Common myeloid progenitor, CD34-positive (primary cell): ENCODE measurements around the gene ITIH3.
A peak's percentile ranks its signal among the peaks of the same experiment; 100 is the strongest.

Experiments used
- CTCF ChIA-PET: fragments of 350-600 bp; sonication (Branson Sonifier 250); formaldehyde crosslinking; loops from one replicate; lab custom pipeline; 2021; ENCODE audit warnings: antibody characterized with exemption; lab: Charles Lee
- POLR2A ChIA-PET: fragments of 350-600 bp; sonication (Branson Sonifier 250); formaldehyde crosslinking; loops from one replicate; lab custom pipeline; 2021; ENCODE audit warnings: antibody characterized with exemption; lab: Charles Lee
- DNase-seq, 3 donors: peaks; one replicate each; pipeline versions ENCODE4 v3.0.0 to v3.0.0-alpha.2; 2013
- H3K27ac ChIP-seq, 2 experiments: 1 replicate in 1 of 2; 2 replicates in 1 of 2; pipeline ENCODE4 v1.7.0; 2013; ENCODE audit warnings: inconsistent platforms in 2 of 2, low read length in 2 of 2, mild to moderate bottlenecking in 2 of 2, low read depth in 1 of 2, moderate library complexity in 1 of 2; ENCODE audit not compliant: severe bottlenecking in 2 of 2, insufficient read depth in 1 of 2, poor library complexity in 1 of 2
- H3K27me3 ChIP-seq, 5 experiments: replicated peaks in 2 of 5; 1 replicate in 3 of 5; 2 replicates in 2 of 5; pipeline versions ENCODE4 v1.6.1 to v1.7.0; 2013; ENCODE audit warnings: low read length in 4 of 5, mild to moderate bottlenecking in 2 of 5, moderate library complexity in 2 of 5, inconsistent platforms in 1 of 5; ENCODE audit not compliant: insufficient read depth in 5 of 5, control insufficient read depth in 4 of 5
- H3K36me3 ChIP-seq, 4 experiments: 1 replicate in 2 of 4; 2 replicates in 2 of 4; pipeline versions ENCODE4 v1.6.1 to v1.7.0; 2013; ENCODE audit warnings: low read length in 3 of 4, control low read depth in 1 of 4, mild to moderate bottlenecking in 1 of 4; ENCODE audit not compliant: control insufficient read depth in 4 of 4, insufficient read depth in 4 of 4
- H3K4me1 ChIP-seq, 4 experiments: 1 replicate in 3 of 4; 2 replicates in 1 of 4; pipeline versions ENCODE4 v1.6.1 to v1.7.1; 2013; ENCODE audit warnings: low read length in 3 of 4, mild to moderate bottlenecking in 3 of 4, control low read depth in 1 of 4, inconsistent platforms in 1 of 4, moderate library complexity in 1 of 4; ENCODE audit not compliant: control insufficient read depth in 4 of 4, insufficient read depth in 4 of 4; ENCODE audit errors: control extremely low read depth in 1 of 4
- H3K4me3 ChIP-seq, 7 experiments: 1 replicate in 4 of 7; 2 replicates in 3 of 7; pipeline versions ENCODE4 v1.5.1 to v1.7.0; 2013; ENCODE audit warnings: mild to moderate bottlenecking in 7 of 7, low read length in 6 of 7, moderate library complexity in 6 of 7, inconsistent platforms in 2 of 7, low read depth in 2 of 7, control low read depth in 1 of 7; ENCODE audit not compliant: insufficient read depth in 4 of 7, control insufficient read depth in 1 of 7; ENCODE audit errors: extremely low read depth in 1 of 7
- H3K9me3 ChIP-seq, 5 experiments: 1 replicate in 4 of 5; 2 replicates in 1 of 5; pipeline versions ENCODE4 v1.6.1 to v1.7.1; 2013; ENCODE audit warnings: low read length in 4 of 5, mild to moderate bottlenecking in 2 of 5, inconsistent platforms in 1 of 5, low read depth in 1 of 5, moderate library complexity in 1 of 5; ENCODE audit not compliant: control insufficient read depth in 4 of 5, insufficient read depth in 2 of 5; ENCODE audit errors: control extremely low read depth in 1 of 5
- WGBS: methylation state at CpG from one replicate; pipeline ENCODE4 v1.1.5; 2013; ENCODE audit not compliant: insufficient coverage; 5-methylcytosine and 5-hydroxymethylcytosine counted together

Gene ITIH3

DNA sequence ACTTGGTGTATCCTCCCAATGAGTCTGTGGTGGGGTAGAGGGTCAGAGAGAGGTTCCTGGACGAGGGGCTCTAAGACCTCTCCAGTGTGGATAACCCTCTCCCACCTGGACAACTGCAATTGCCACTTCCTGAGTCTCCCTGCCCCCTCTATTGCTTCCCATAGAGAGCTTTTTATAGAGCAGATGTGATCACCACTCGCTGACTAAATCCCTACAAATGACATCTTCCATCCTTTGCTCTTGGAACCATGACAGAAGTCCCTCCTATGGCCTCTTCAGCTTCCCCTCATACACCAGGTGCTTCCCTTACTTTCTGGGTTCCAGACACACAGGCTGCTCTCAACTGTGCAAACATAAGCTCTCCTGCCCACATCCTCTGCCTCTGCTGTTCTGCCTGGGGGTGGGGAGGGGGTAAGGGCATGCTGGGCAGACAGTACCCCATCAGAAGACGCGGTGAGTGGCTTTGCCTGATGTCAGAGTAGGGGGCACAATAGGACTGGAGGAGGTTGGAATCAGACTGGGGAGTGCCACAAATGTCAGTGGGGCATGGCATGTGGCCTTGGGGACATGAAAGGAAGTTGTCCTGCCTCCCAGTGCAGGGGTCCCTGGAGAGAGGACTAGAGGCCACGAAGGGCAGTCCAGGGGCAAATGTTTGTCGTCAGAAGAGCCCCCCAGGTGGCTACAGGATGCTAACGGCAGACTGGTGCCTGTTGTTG, 15.2 kb downstream of the ITIH3 start:
- CTCF ChIA-PET, result interaction anchor here (1.0 to 1.7 kb wide), 5 partner anchors 9 to 34 kb away, joined by 3 to 5 read pairs (median 3); no protein-coding TSS in a partner anchor
- peak; percentile 39 to 96 (median 92) for DNase-seq
- Histone ChIP-seq H3K4me1 (peaks cover 0 to 13% (median 10%) of the 10 kb centered on the region in 4 experiments), H3K27me3 (no peaks in the 10 kb centered on the region), H3K27ac (peak overlapping the region in 1 of 2 experiments; percentile 6), H3K4me3 (no peak overlapping the region), H3K36me3 (no peaks in the 10 kb centered on the region), H3K9me3 (no peaks in the 10 kb centered on the region)
- WGBS, result 51% methylated on average over 7 of the region's 7 CpGs
- POLR2A ChIA-PET, result no interaction called here

DNA sequence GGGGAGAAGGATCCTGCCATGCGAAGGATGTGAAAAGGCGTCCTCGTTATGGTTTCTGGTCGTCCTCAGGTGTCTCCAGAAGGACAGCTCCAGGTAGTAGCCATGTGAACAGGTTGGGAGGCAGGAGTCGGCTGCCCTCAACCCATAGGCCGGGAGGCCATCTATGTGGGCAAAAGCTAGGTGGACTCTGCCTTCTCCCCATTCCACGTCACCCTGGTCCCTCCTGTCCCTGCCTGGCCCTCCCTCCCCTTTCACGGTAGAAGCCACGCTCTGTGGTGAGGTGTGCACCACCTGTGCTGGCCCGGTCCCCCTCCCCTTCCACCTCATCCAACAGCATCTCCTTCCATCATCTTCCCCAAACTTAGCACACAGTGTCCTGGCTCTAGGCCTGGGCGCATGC, 16.3 kb downstream of the ITIH3 start:
- Histone ChIP-seq H3K9me3 (no peaks in the 10 kb centered on the region), H3K4me1 (peaks cover 0 to 13% (median 10%) of the 10 kb centered on the region in 4 experiments), H3K27me3 (no peaks in the 10 kb centered on the region), H3K36me3 (no peaks in the 10 kb centered on the region), H3K4me3 (no peak overlapping the region), H3K27ac (no peak overlapping the region)
- ChIA-PET POLR2A (no interaction called here), CTCF (interaction anchor here (1.0 to 2.6 kb wide), 3 partner anchors 10 to 33 kb away, joined by 3 to 12 read pairs (median 3); no protein-coding TSS in a partner anchor)
- 95% methylated on average over 10 of the region's 11 CpGs for WGBS
- no peak for DNase-seq

DNA sequence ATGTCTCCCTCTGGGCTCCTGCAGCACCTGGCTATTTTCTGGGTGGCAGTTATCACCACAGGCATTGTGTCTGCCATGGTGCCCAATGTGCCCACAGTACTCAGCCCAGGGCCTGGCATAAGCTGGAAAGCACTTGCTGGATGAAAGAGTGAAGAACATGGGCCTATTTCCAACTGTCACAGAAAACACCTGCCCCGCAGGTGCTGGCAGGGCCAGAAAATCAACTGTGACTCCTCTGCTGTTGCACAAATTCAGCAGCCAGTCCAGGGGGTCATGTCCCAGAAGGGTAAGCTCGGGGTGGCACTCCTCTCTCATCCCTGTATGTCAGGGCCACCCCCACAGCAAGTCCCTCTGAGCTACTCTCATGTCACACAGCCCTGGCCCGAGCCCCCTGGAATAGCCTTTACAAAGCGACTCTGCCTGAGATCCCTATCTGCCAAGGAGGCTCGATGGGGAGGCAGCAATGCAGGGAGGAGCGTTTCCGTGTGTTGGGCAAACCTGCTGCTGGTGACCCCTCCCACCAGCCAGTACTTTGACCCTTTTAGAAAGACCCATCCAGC, 16.9 kb downstream of the ITIH3 start:
- ChIA-PET POLR2A (no interaction called here), CTCF (interaction anchor here (1.0 to 2.6 kb wide), 3 partner anchors 10 to 32 kb away, joined by 3 to 12 read pairs (median 4); no protein-coding TSS in a partner anchor)
- no peaks in the 10 kb centered on the region for H3K27me3 ChIP-seq
- no peak overlapping the region for H3K4me3 ChIP-seq
- H3K4me1 ChIP-seq, result peaks cover 0 to 13% (median 10%) of the 10 kb centered on the region in 4 experiments
- H3K9me3 ChIP-seq, result no peaks in the 10 kb centered on the region
- WGBS, result 100% methylated on average over 7 of the region's 7 CpGs
- no peak overlapping the region for H3K27ac ChIP-seq
- DNase-seq, result no peak
- H3K36me3 ChIP-seq, result no peaks in the 10 kb centered on the region

DNA sequence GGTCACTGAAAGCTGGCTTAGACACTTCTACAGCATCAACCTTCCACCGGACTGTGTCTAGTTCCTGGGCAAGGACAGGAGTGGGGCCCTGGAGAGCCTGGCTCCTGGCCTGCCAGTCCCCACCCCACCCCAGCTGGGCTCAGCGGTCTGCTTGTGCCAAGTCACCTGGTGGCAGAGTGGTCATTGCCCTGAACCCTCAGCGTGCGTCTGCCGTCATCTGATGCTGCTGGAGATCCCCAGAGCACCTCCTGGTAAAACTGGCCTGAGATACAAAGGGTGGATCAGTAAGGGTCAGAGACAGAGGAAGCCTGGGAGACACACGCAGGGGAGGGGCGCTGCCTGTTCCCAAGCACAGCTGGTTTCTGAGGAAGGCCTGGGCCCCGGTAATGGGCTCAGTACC, 19.2 kb downstream of the ITIH3 start:
- 97% methylated on average over 8 of the region's 8 CpGs for WGBS
- ChIA-PET POLR2A (no interaction called here), CTCF (interaction anchor here (1.4 kb wide), 1 partner anchor 9 kb away, joined by 3 read pairs; no protein-coding TSS in a partner anchor)
- Histone ChIP-seq H3K4me3 (no peak overlapping the region), H3K9me3 (no peaks in the 10 kb centered on the region), H3K36me3 (no peaks in the 10 kb centered on the region), H3K27me3 (no peaks in the 10 kb centered on the region), H3K4me1 (peaks cover 0 to 13% (median 10%) of the 10 kb centered on the region in 4 experiments), H3K27ac (no peak overlapping the region)
- DNase-seq, result no peak

DNA sequence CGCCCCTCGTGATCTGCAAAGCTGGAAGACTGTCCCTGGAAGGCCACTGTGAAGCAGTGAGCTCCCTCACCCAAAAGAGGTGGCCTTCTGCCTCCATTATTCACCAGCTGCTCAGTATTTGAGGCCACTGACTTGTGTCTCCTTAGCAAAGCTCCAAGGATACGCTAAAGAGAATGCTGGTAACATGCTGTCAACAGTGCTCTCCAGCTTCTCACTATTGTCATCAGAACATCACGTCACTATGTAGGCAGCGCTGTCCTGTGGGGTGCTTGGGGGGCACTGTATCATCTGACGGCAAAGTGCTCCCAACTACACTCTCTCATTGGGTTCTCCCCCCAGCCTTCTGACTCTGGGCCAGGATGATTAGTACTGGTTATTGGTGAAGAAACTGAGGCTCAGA, 21.6 kb downstream of the ITIH3 start:
- POLR2A ChIA-PET, result no interaction called here
- Histone ChIP-seq H3K27ac (no peak overlapping the region), H3K36me3 (no peaks in the 10 kb centered on the region), H3K9me3 (no peaks in the 10 kb centered on the region), H3K4me3 (no peak overlapping the region), H3K4me1 (no peaks in the 10 kb centered on the region), H3K27me3 (no peaks in the 10 kb centered on the region)
- DNase-seq, result no peak
- CTCF ChIA-PET, result interaction anchor here (0.8 to 1.8 kb wide), 6 partner anchors 9 to 74 kb away, joined by 3 to 7 read pairs (median 3); no protein-coding TSS in a partner anchor
- WGBS, result 98% methylated on average over 4 of the region's 6 CpGs

DNA sequence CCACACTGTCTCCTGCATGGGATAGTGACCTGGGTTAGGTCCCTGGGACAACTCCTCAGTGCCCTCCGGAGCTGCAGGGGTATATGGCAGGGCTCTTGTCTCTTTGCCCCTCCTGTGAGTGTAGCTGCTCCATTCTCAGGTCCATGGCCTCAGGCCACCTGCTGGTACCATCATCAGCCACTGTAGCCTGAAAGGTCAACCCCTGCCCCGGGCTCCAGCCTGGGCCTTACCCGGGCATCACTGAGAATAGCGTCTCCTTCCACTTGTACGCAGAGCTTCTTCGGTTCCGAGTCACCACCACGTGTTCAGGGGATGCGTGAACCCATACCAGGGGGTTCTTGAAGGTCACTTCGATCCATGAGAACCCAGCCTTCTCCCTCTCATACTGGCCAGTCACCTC, 22.1 kb downstream of the ITIH3 start:
- ChIA-PET CTCF (interaction anchor here (0.8 to 1.8 kb wide), 4 partner anchors 27 to 75 kb away, joined by 3 to 7 read pairs (median 4); no protein-coding TSS in a partner anchor), POLR2A (no interaction called here)
- H3K4me3 ChIP-seq, result no peak overlapping the region

DNA sequence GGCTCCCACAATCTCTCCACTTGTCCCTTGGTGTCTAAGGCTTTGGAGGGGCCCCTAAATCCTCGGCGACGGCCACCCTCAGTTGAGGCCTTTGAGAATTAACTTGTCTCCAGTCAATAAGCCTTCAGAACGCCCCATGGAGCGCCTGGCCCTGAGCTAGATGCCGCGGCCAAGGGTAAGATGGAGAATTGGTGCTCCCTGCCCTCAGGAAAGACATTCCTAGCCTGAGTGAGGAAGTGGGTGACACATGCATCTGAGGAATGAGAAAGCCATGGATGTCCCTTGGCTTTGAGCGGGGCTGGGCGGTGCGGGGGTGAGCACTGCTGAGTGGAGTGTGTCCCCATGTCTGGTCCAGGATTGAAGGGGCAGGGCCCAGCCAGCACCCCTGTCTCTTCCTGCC, 22.6 kb downstream of the ITIH3 start:
- H3K27ac ChIP-seq, result no peak overlapping the region
- no peak overlapping the region for H3K4me3 ChIP-seq
- ChIA-PET POLR2A (no interaction called here), CTCF (interaction anchor here (1.0 to 1.8 kb wide), 2 partner anchors 27 to 75 kb away, joined by 3 to 6 read pairs; no protein-coding TSS in a partner anchor)
- H3K9me3 ChIP-seq, result no peaks in the 10 kb centered on the region
- no peaks in the 10 kb centered on the region for H3K36me3 ChIP-seq
- no peak for DNase-seq
- no peaks in the 10 kb centered on the region for H3K4me1 ChIP-seq
- over 99% methylated on average over 10 of the region's 10 CpGs for WGBS
- H3K27me3 ChIP-seq, result no peaks in the 10 kb centered on the region

More for the DNA sequence above, 22.1 kb downstream of the ITIH3 start:
- Histone ChIP-seq H3K27ac (no peak overlapping the region), H3K9me3 (no peaks in the 10 kb centered on the region), H3K36me3 (no peaks in the 10 kb centered on the region), H3K4me1 (no peaks in the 10 kb centered on the region), H3K27me3 (no peaks in the 10 kb centered on the region)
- WGBS, result 88% methylated on average over 9 of the region's 10 CpGs
- DNase-seq, result no peak
